NAMALWA (cell line): ENCODE results near the gene PCCA.
"Not testable (repeated sequence)": the region's sequence is repeated elsewhere in the genome, so short reads cannot be mapped to it uniquely, and the experiment has no call there.

Experiments
- DNase-seq: peaks from one replicate; pipeline ENCODE4 v3.0.0-alpha.2; 2015; ENCODE audit warnings: low spot score

PCCA gene

GRCh38 chr13:100240109-100240779 is 151.4 kb downstream of the PCCA start:
- DNase-seq, result no peak

- no peak for DNase-seq
These were observed 155.5 kb downstream of the PCCA start for GRCh38 chr13:100244431-100244830.

- DNase-seq, result no peak
These were observed 156.2 kb downstream of the PCCA start for GRCh38 chr13:100245104-100245503.

- DNase-seq, result no peak
These were observed 159.0 kb downstream of the PCCA start for GRCh38 chr13:100247937-100248336.

- DNase-seq, result no peak
These were observed 165.1 kb downstream of the PCCA start for GRCh38 chr13:100254002-100254401.

GRCh38 chr13:100262404-100262803 is 173.5 kb downstream of the PCCA start:
- no peak for DNase-seq

GRCh38 chr13:100266026-100266425 is 177.1 kb downstream of the PCCA start:
- DNase-seq, result no peak

- DNase-seq, result no peak
These were observed 180.9 kb downstream of the PCCA start for GRCh38 chr13:100269837-100270236.

- no peak for DNase-seq
These were observed 184.2 kb downstream of the PCCA start for GRCh38 chr13:100273138-100273537.

GRCh38 chr13:100273552-100273951 is 184.7 kb downstream of the PCCA start:
- DNase-seq, result no peak

GRCh38 chr13:100274942-100275506 is 186.1 kb downstream of the PCCA start:
- no peak for DNase-seq

GRCh38 chr13:100275746-100276145 is 186.9 kb downstream of the PCCA start:
- no peak for DNase-seq

- no peak for DNase-seq
These were observed 191.8 kb downstream of the PCCA start for GRCh38 chr13:100280681-100281080.

GRCh38 chr13:100282306-100282705 is 193.4 kb downstream of the PCCA start:
- not testable (repeated sequence) for DNase-seq

- no peak for DNase-seq
These were observed 201.4 kb downstream of the PCCA start for GRCh38 chr13:100290165-100290801.

- DNase-seq, result no peak
These were observed 202.7 kb downstream of the PCCA start for GRCh38 chr13:100291624-100292023.

- no peak for DNase-seq
These were observed 208.5 kb downstream of the PCCA start for GRCh38 chr13:100297413-100297812.

GRCh38 chr13:100298116-100298681 is 209.3 kb downstream of the PCCA start:
- no peak for DNase-seq

- DNase-seq, result no peak
These were observed 209.8 kb downstream of the PCCA start for GRCh38 chr13:100298691-100299090.

GRCh38 chr13:100300243-100300642 is 211.3 kb downstream of the PCCA start:
- DNase-seq, result no peak

GRCh38 chr13:100300708-100301107 is 211.8 kb downstream of the PCCA start:
- DNase-seq, result no peak

- DNase-seq, result no peak
These were observed 212.5 kb downstream of the PCCA start for GRCh38 chr13:100301418-100301817.

- DNase-seq, result no peak
These were observed 213.5 kb downstream of the PCCA start for GRCh38 chr13:100302391-100302790.
